KMS-11 (cell line): Measurements from ENCODE around the gene CHID1.

ENCODE experiments used
- H2AFZ ChIP-seq: fragments of 200-600 bp; sonication (generic); 2 replicates; pipeline ENCODE4 v1.6.1; 2016; ENCODE audit warnings: antibody characterized with exemption, mixed run types, low read depth
- H3K27ac ChIP-seq: fragments of 200-600 bp; sonication (generic); 2 replicates; pipeline ENCODE4 v1.6.1; 2016; ENCODE audit warnings: mild to moderate bottlenecking, mixed run types
- H3K27me3 ChIP-seq: fragments of 200-600 bp; sonication (generic); 2 replicates; pipeline ENCODE4 v1.6.1; 2017; ENCODE audit warnings: mild to moderate bottlenecking, low read depth, mixed run types, moderate library complexity; ENCODE audit not compliant: insufficient read depth
- H3K36me3 ChIP-seq: fragments of 200-600 bp; sonication (generic); 2 replicates; pipeline ENCODE4 v1.6.1; 2017; ENCODE audit warnings: mild to moderate bottlenecking, mixed run types; ENCODE audit not compliant: insufficient read depth
- H3K4me1 ChIP-seq: fragments of 200-600 bp; sonication (generic); 2 replicates; pipeline ENCODE4 v1.6.1; 2016; ENCODE audit warnings: mild to moderate bottlenecking, low read depth, mixed run types; ENCODE audit not compliant: poor library complexity, severe bottlenecking
- H3K4me2 ChIP-seq: fragments of 200-600 bp; sonication (generic); 2 replicates; pipeline ENCODE4 v1.7.0; 2016; ENCODE audit warnings: mild to moderate bottlenecking, mixed run types
- H3K4me3 ChIP-seq: fragments of 200-600 bp; sonication (generic); IDR thresholded peaks from 2 replicates; pipeline ENCODE4 v1.6.1; 2017; ENCODE audit warnings: low read depth, low read length, mixed read lengths; ENCODE audit not compliant: insufficient read depth
- H3K79me2 ChIP-seq: fragments of 200-600 bp; sonication (generic); 2 replicates; pipeline ENCODE4 v1.6.1; 2016; ENCODE audit warnings: low read depth, mixed run types; ENCODE audit not compliant: insufficient read depth
- H3K9ac ChIP-seq: fragments of 200-600 bp; sonication (generic); 2 replicates; pipeline ENCODE4 v1.6.1; 2016; ENCODE audit warnings: mild to moderate bottlenecking, mixed run types
- H4K20me1 ChIP-seq: fragments of 200-600 bp; sonication (generic); 2 replicates; pipeline ENCODE4 v1.6.1; 2016; ENCODE audit warnings: mild to moderate bottlenecking, mixed run types; ENCODE audit not compliant: insufficient read depth
- TF ChIP-seq, protein P1 (sequence below): fragments of 200-600 bp; sonication (generic); conservative IDR thresholded peaks from 2 replicates; pipeline ENCODE4 v1.6.1; 2017; ENCODE audit warnings: low read depth, mild to moderate bottlenecking, antibody characterized with exemption, low read length, moderate library complexity, mixed read lengths

The CHID1 gene

GRCh38 chr11:839280-839623 lies 71.4 kb downstream of the CHID1 start:
- Histone ChIP-seq H4K20me1 (0 out of 2 replicates have a peak, but pooled peaks cover 6% of the 10 kb centered on the region), H3K27me3 (no peaks in the 10 kb centered on the region), H2AFZ (no peak overlapping the region), H3K4me3 (no peak overlapping the region), H3K9ac (no peak overlapping the region), H3K4me2 (no peak overlapping the region), H3K79me2 (peaks cover 17% of the 10 kb centered on the region), H3K36me3 (no peaks in the 10 kb centered on the region), H3K4me1 (peaks cover 15% of the 10 kb centered on the region), H3K27ac (no peak overlapping the region)
- TF ChIP-seq, protein P1, sequence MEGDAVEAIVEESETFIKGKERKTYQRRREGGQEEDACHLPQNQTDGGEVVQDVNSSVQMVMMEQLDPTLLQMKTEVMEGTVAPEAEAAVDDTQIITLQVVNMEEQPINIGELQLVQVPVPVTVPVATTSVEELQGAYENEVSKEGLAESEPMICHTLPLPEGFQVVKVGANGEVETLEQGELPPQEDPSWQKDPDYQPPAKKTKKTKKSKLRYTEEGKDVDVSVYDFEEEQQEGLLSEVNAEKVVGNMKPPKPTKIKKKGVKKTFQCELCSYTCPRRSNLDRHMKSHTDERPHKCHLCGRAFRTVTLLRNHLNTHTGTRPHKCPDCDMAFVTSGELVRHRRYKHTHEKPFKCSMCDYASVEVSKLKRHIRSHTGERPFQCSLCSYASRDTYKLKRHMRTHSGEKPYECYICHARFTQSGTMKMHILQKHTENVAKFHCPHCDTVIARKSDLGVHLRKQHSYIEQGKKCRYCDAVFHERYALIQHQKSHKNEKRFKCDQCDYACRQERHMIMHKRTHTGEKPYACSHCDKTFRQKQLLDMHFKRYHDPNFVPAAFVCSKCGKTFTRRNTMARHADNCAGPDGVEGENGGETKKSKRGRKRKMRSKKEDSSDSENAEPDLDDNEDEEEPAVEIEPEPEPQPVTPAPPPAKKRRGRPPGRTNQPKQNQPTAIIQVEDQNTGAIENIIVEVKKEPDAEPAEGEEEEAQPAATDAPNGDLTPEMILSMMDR: no peak

GRCh38 chr11:838441-839279 lies 72.0 kb downstream of the CHID1 start:
- H3K9ac ChIP-seq: no peak overlapping the region
- TF ChIP-seq, protein P1: no peak

GRCh38 chr11:837990-838307 lies 72.7 kb downstream of the CHID1 start:
- H3K79me2 ChIP-seq: peaks cover 17% of the 10 kb centered on the region
- peaks cover 14% of the 10 kb centered on the region for H3K4me1 ChIP-seq
- no peak overlapping the region for H2AFZ ChIP-seq
- H3K27ac ChIP-seq: no peak overlapping the region
- H3K4me3 ChIP-seq: no peak overlapping the region
- no peak overlapping the region for H3K4me2 ChIP-seq
- H3K27me3 ChIP-seq: no peaks in the 10 kb centered on the region
- no peak overlapping the region for H3K9ac ChIP-seq
- H4K20me1 ChIP-seq: 0 out of 2 replicates have a peak, but pooled peaks cover 6% of the 10 kb centered on the region
- no peaks in the 10 kb centered on the region for H3K36me3 ChIP-seq
- TF ChIP-seq, protein P1: no peak

More at GRCh38 chr11:838441-839279, 72.0 kb downstream of the CHID1 start:
- no peak overlapping the region for H3K4me3 ChIP-seq
- peaks cover 14% of the 10 kb centered on the region for H3K4me1 ChIP-seq
- no peaks in the 10 kb centered on the region for H3K27me3 ChIP-seq
- H3K36me3 ChIP-seq: no peaks in the 10 kb centered on the region
- H2AFZ ChIP-seq: no peak overlapping the region
- no peak overlapping the region for H3K4me2 ChIP-seq
- H3K79me2 ChIP-seq: peaks cover 17% of the 10 kb centered on the region
- H4K20me1 ChIP-seq: 0 out of 2 replicates have a peak, but pooled peaks cover 6% of the 10 kb centered on the region
- H3K27ac ChIP-seq: no peak overlapping the region

- H3K36me3 ChIP-seq: no peaks in the 10 kb centered on the region
- peaks cover 15% of the 10 kb centered on the region for H3K4me1 ChIP-seq
- no peaks in the 10 kb centered on the region for H3K27me3 ChIP-seq
- H3K27ac ChIP-seq: no peak overlapping the region
- H4K20me1 ChIP-seq: 0 out of 2 replicates have a peak, but pooled peaks cover 6% of the 10 kb centered on the region
- H3K4me2 ChIP-seq: no peak overlapping the region
- no peak overlapping the region for H3K4me3 ChIP-seq
- H3K79me2 ChIP-seq: peaks cover 17% of the 10 kb centered on the region
- TF ChIP-seq, protein P1: no peak
- no peak overlapping the region for H3K9ac ChIP-seq
- no peak overlapping the region for H2AFZ ChIP-seq
These were observed 73.2 kb downstream of the CHID1 start for GRCh38 chr11:837189-837989.
